Measurements from ENCODE around the gene POLR3E. TPM values are rescaled to one million over a fixed set of nuclear protein-coding genes. Genes with fewer than 3 reads are reported as not detected.

POLR3E gene, protein sequence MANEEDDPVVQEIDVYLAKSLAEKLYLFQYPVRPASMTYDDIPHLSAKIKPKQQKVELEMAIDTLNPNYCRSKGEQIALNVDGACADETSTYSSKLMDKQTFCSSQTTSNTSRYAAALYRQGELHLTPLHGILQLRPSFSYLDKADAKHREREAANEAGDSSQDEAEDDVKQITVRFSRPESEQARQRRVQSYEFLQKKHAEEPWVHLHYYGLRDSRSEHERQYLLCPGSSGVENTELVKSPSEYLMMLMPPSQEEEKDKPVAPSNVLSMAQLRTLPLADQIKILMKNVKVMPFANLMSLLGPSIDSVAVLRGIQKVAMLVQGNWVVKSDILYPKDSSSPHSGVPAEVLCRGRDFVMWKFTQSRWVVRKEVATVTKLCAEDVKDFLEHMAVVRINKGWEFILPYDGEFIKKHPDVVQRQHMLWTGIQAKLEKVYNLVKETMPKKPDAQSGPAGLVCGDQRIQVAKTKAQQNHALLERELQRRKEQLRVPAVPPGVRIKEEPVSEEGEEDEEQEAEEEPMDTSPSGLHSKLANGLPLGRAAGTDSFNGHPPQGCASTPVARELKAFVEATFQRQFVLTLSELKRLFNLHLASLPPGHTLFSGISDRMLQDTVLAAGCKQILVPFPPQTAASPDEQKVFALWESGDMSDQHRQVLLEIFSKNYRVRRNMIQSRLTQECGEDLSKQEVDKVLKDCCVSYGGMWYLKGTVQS
- total RNA-seq = 43.7 TPM

DNA sequence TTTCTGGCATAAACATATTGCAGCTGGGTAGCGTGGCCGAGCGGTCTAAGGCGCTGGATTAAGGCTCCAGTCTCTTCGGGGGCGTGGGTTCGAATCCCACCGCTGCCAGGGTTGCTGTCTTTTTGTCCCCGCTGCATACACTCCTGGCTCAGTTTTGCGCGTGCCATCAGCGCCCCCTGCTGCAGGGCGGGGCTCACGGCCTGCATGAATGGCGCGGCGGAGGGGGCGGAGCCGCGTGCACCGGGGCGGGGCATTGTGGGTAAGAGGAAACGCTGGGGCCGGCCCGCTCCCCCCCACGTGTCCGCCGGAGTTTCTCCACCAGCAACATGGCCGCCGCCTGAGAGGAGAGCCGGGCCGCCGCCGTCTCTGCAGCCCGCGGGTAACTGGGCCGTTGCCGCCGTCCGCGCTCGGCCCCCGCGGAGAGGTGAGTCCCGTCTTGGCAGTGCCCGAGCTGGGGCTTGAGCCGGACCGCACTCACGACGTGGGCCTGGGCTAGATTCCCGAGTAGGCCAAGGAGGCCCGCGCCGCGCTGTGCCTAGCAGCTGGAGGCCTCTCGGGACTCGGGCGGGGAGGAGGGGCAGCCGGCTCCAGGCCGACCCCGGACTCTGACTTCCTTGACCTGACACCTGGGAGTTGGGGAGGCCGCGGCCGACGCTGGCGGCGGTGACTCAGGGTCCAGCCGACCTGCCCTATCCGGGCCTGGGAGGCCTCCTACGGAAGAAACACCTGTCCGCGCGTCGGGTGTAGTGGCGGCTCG lies at the start of gene POLR3E:
Gene POLR3E, plus strand, starts transcription at position 296 of the 757 bp plus-strand sequence. CDS start 5,560 bp downstream, outside the sequence.
- DNase-seq (ENCODE audit: low spot score) = peak; percentile 100

DNA sequence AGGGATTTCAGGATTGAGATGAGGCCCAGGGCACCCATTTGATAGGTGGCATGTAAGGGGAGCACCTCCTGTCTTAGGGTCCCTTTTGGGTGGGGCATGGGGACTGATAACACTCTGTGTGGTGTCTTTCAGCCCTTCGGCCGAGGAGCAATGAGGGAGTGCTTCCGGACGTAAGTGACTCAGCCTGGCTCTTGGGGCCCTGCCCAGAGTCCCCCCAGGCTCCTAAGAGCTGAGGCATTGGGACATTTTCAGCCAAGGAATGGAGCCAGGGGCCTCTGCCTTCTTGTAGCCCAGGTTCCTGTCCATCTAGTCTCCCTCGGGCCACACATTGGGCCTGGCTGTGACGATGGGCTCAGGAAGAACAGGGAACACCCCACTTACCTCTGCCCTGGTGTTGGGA lies 46.7 kb upstream of the POLR3E start:
- no peak for DNase-seq (ENCODE audit: low spot score)

DNA sequence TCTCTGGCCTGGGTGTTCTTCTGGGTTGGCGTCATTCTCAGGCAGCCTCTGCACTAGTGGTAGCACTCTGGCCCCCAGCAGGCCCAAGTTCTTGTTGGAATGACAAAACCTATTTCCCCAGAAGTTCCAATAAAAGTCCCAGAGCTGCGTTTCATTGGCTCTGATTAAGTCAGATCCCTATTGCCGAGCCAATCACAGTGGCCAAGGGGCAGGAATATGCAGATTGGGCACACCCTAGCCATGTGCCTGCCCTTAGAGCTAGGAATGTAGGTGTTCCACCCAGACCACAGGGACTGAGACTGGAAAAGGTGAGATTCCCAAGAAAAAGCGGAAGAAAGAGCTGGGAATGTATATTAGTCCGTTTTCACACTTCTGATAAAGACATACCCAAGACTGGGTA lies 44.9 kb upstream of the POLR3E start:
- no peak for DNase-seq (ENCODE audit: low spot score)

DNA sequence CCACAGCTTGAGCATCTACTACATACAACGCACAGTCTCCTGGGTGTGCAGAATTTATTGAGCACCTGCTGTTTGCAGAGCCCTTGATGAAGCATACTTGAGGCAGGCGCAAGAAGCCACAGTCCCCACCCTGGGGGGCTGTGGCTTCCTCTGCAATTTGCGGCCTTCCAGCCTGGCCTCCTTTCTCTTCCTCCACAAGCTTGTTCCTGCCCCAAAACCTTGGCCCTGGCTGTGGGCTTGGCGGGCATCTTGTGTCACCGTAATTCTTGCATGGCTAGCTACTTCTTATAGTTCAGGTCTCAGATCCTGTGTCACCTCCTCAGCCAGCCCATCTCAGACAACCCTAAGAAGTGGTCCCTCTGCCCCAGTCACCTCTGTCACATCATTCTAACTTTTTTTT lies 43.9 kb upstream of the POLR3E start:
- DNase-seq (ENCODE audit: low spot score) = no peak

DNA sequence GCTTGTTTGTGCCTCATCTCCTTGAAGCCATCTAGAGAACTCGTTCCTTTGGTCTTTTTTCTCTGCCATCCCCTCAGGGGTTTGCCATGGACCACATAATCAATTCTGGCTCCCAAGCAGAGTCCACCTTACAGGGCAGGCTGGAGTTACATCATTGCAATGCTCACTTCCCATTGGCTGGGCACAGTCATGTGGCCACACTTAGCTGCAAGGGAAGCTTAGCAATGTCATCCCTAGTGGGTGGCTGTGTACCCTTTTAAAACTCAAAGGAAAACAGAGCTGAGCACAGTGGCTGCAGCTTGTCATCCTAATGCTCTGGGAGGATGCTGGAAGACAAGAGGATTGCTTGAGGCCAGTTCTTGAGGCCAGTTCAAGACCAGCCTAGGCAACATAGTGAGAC lies 41.9 kb upstream of the POLR3E start:
- no peak for DNase-seq (ENCODE audit: low spot score)

DNA sequence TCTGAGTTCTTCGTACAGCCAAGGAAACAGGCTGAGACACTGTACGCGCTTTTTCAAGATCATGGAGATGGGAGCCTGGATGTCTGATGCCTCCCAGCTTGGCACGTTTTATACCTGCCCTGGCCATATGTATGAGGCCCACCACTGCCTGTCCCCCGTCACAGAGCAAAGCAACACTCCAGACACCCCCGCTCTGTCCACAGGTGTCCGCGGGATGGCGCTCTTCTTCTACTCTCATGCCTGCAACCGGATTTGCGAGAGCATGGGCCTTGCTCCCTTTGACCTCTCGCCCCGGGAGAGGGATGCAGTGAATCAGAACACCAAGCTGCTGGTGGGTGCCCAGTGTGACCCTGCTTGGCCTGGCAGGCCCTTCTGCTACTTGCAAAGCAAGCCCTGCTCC lies 39.8 kb upstream of the POLR3E start:
- no peak for DNase-seq (ENCODE audit: low spot score)

DNA sequence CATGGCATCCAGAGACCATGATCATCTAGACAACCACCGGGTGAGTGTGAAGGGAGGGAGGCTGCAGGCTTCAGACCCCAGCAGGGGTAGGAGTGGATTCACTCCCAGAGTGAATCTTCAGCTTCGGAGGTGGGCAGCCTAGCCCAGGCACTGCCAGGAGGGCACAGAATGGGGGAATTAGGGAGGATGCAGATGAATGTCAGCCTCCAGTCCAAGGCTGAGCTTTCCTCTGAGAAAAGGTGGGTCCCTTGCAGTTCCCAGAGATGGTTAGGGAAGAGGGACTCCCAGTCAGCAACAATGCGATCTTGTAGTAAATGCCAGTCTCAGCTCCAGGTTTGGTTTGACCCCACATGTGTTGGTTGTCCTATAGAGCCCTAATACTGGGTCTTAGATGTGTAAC lies 36.7 kb upstream of the POLR3E start:
- no peak for DNase-seq (ENCODE audit: low spot score)

DNA sequence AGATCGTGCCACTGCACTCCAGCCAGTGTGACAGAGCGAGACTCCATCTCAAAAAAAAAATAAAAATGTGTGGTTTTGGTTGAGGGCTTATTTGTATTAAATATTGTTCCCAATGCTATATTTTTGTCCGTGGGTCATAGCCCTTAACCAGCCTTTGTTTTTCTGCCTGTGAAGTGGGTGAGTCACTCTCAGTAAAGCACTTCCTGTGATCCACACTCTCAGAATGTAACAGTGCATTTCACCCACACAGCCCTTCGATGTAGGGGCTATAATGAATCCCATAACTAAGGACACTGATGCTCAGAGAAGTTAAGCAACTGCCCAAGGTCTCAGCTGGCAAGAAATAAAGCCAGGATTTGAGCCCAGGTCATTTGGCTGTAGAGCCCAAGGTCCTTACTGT lies 34.7 kb upstream of the POLR3E start:
- DNase-seq (ENCODE audit: low spot score) = no peak

DNA sequence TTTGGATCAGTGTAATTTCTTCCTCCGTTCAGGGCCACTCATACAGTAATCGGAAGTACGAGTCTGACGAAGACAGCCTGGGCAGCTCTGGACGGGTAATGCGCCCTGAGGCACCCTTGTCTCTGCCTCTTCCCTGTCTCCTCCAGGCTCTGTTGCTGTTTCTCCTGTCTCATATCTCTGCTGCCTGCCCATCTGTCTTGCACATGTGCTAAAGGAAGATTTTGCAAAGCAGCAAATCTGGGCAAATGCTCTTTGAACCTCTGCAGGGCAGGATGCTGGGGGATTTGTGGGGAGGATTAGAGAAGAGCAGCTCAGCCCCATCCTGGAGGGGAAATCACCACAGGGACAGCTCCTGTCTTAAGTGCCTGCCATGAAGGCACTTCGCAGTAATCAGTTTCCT lies 32.4 kb upstream of the POLR3E start:
- no peak for DNase-seq (ENCODE audit: low spot score)

DNA sequence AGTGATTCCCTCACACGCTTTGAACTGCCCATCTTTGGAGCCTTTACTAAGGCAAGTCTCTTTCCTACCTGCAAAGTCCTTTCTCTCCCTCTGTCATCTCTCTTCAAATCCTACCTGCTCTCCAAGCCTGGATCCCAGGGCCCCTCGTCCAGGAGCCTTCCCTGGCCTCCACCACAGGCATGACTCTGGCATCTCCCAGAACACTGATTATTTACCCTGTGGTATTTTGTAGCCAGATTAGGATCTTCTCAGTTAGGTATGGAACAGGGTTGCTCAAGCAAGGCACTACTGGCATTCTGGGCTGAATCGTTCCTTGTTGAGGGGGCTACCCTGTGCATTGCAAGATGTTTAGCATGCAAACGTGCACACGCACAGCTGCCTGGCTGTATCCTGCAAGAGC lies 31.9 kb upstream of the POLR3E start:
- DNase-seq (ENCODE audit: low spot score) = no peak

DNA sequence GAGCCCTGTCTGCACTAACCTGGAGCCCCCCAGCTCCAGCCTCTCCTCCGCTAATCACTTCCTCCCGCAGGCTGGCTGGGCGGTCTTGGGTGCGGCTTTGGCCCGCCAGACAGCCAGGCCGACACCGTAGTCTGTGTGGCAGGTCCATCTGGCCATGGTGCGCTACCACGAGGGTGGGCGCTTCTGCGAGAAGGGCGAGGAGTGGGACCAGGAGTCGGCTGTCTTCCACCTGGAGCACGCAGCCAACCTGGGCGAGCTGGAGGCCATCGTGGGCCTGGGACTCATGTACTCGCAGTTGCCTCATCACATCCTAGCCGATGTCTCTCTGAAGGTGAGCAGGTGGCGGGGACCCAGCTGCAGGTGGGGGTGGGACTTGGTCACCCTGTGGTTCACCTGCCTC lies 30.7 kb upstream of the POLR3E start:
- no peak for DNase-seq (ENCODE audit: low spot score)

DNA sequence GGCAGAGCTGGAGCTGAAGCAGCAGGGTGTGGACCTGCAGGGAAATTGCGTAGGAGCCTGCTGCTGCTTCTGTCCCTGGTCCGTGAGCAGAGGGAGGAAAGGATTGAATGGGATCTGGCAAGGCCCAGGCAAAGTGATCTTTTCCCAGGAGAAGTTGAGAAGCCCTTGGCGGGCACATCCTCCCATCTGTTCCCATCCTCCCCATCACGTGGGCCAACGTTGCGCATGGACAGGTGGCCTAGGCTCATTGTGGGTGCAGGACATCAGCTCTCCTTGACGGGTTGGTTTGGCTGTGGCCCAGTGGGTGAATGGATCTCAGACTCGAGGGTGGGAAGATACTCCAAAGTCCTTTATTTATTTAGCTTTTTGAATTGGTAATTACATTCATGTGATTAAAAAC lies 29.4 kb upstream of the POLR3E start:
- no peak for DNase-seq (ENCODE audit: low spot score)

DNA sequence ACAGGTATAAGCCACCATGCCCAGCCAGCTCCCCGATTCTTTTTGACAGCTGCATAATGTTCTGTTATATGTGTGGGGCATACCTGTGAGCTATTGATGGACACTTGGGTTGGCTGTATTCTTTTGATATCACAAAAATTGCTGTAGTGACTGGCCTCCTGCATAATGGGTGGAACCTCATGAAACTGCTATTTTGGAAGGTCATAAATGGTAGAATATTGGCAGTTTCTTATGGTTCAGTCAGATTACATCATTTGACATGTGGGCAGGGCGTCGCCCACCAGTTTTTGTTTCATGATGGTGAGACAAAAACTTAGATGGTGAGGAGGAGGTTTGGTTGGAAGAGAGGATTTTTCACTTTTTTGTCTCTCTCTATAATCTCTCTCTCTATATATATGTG lies 26.7 kb upstream of the POLR3E start:
- DNase-seq (ENCODE audit: low spot score) = no peak

DNA sequence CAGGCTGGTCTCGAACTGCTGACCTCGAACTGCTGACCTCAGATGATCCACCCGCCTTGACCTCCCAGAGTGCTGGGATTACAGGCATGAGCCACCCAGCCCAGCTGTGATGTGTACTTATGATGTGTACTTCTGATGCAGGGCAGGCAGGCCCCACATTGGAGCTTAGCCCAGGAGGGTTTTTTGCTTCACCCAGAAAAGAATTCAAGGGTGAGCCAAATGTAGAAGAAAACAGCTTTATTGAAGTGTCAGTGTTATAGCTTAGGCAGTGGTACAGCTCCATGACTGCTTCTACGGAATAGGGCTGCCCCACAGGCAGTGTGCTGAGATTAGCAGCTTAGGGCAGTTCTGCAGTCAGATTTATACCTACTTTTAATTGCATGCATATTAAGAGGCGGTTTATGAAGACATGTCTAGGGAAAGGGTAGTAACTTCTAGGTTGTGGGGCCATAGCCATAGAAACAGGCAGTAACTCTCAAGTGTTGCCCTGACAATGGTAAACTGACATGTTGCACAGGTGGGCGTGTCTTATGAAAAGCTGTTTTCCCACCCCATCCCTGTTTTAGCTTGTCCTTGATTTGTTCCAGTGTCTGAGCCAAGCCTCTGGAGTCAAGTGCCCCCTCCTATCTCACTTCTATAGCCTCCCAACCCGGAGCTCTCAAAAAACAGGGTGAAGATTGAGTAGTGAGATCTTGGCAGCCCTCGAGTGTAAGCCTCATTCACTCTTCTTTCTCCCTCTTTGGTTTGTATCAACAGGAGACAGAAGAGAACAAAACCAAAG lies 24.1 kb upstream of the POLR3E start:
- DNase-seq (ENCODE audit: low spot score) = no peak

DNA sequence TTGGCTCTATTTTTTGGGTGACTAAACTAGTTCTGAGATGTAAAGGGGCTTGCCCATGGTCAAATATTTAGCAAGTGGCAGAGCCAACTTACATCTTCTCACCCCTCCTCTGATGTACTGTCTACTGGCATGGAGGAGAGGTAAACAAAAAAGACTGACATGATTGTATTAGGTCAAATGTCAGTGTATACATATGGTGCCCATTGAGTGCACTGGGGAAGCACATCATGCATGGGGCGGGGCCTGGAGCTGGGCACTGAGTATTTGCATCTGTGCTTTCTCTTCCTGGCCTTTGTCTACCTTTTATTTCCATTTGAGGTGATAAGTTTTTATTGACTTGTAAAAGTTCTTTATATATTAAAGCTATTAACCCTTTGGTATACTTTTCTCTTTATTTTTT lies 22.3 kb upstream of the POLR3E start:
- no peak for DNase-seq (ENCODE audit: low spot score)

DNA sequence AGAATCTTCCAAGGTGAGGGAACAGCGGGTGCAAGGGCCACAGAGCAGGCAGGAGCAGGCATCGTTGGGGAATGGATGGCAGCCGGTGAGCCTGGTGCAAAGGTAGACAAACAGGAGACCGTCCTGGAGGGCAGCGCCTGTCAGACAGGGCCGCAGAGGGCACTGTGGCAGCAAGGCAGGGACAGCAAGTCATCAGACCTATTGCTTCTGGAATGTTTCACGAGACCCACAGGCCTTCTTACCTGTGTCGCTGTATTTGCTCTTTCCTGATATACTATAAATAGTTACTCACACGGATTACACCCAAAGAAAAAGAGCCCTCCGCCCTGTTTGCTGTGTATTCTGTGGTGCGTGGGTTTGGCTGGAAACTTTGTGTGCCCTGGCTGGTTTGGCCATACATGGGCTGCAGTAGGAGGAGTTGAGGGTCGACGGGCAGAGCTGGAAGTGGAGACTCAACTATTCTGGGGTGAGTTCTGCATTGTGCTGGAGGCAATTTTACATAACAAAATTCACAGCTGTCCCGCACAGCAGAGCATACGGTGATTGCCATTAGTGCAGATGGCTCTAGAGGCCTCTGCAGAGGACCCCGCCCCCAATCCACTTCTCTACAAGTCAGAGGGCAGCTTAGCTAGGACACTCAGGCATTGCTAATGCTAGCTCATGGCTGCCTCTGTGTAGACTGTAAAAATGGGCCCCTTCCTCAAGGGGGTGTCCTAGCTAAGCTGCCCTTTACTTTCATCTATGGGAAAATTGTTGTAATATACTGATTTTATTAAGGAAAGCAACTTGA lies 18.6 kb upstream of the POLR3E start:
- DNase-seq (ENCODE audit: low spot score) = no peak

DNA sequence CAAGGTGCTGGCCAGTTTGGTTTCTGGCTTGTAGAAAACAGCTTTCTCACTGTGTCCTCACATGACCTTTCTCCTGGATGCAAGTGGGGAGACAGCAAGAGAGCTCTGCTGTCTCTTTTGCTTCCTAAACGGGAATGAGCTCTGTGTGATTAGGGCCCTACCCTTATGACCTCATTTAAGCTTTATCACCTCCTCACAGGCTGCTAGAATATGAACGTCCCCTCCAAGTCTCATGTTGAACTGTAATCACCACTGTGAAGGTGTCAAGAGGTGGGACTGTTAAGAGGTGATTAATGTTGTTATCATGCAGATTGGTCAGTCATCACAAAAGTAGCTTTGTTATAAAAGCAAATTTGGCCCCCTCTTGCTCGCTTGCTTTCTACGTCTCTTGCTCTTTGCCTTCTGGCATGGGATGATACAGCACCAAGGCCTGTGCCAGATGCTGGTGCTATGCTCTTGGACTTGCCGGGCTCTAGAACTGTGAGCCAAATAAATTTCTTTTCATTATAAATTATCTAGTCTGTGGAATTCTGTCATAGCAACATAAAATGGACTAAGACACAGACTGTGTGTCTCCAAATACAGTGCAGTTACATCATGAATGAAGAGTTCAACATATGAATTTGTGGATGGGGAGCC lies 14.8 kb upstream of the POLR3E start:
- DNase-seq (ENCODE audit: low spot score) = no peak

DNA sequence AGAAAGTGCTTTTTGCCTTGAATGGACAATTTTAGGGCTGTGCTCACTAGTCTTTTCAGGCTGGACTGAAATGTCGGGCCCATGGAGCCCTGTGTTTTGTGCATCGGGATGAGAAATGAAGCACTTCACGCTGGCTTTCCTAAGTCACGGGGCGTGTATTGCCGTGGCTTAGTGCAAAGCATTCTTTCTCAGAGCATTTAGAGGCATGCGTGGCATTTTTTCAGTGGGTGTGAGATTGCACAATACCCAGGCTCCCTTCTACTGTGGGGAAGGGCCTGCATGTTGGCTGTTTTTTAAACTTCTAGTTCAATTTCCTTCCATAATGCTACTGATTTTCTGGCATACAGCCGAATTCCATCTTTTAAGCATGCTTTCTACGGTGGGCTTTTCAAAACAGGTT lies 12.6 kb upstream of the POLR3E start:
- DNase-seq (ENCODE audit: low spot score) = no peak

DNA sequence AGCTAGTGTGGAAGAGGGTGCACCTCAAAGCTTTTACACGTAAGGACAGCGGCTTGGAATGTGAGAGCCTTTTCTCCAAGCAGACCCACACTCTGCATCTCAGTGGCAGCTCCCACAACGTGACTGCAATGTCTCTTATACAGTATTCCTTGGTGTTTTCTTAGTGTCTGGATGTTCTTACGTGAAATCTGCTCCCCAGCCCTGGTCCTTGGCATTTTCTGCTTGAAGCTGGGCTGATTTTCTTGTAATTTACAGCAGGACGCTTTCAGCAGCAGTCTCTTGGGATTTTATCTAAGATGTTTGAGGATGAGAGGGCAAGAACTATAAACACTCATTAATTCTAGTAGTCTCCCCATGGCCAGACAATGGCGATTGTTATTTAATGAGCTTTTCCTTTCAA lies 12.1 kb upstream of the POLR3E start:
- no peak for DNase-seq (ENCODE audit: low spot score)

DNA sequence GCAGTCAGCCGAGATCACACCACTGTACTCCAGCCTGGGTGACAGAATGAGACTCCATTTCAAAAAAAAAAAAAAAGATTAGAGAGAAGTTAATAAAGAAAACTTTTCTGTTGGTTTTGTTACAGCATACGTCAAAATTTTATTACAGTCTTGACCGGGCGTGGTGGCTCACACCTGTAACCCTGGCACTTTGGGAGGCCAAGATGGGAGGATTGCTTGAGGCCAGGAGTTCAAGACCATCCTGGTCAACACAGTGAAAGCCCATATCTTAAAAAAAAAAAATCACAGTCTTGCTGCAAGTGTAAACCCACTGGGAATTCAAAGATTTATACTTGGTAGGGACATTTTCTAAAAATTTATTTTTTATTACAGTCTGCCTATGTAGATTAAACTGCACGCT lies 6.2 kb upstream of the POLR3E start:
- DNase-seq (ENCODE audit: low spot score) = no peak
